GM20000 (cell line): Measurements from ENCODE around the gene RAET1L.

Experiments
- DNase-seq: peaks from one replicate; pipeline ENCODE4 v3.0.0; 2012; ENCODE audit warnings: low spot score
- TF ChIP-seq, protein P1 (sequence below): IDR thresholded peaks from 2 replicates; pipeline ENCODE4 v1.5.1; 2012; ENCODE audit warnings: mild to moderate bottlenecking, control low read depth; ENCODE audit errors: extremely low read depth, missing control alignments

RAET1L gene

GRCh38 chr6:150043501-150044412 lies 18.4 kb upstream of the RAET1L start:
- TF ChIP-seq, protein P1, sequence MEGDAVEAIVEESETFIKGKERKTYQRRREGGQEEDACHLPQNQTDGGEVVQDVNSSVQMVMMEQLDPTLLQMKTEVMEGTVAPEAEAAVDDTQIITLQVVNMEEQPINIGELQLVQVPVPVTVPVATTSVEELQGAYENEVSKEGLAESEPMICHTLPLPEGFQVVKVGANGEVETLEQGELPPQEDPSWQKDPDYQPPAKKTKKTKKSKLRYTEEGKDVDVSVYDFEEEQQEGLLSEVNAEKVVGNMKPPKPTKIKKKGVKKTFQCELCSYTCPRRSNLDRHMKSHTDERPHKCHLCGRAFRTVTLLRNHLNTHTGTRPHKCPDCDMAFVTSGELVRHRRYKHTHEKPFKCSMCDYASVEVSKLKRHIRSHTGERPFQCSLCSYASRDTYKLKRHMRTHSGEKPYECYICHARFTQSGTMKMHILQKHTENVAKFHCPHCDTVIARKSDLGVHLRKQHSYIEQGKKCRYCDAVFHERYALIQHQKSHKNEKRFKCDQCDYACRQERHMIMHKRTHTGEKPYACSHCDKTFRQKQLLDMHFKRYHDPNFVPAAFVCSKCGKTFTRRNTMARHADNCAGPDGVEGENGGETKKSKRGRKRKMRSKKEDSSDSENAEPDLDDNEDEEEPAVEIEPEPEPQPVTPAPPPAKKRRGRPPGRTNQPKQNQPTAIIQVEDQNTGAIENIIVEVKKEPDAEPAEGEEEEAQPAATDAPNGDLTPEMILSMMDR = no peak
- no peak for DNase-seq

- no peak for DNase-seq
- TF ChIP-seq, protein P1 = no peak
These were observed 17.8 kb upstream of the RAET1L start for GRCh38 chr6:150043096-150043495.

DNA sequence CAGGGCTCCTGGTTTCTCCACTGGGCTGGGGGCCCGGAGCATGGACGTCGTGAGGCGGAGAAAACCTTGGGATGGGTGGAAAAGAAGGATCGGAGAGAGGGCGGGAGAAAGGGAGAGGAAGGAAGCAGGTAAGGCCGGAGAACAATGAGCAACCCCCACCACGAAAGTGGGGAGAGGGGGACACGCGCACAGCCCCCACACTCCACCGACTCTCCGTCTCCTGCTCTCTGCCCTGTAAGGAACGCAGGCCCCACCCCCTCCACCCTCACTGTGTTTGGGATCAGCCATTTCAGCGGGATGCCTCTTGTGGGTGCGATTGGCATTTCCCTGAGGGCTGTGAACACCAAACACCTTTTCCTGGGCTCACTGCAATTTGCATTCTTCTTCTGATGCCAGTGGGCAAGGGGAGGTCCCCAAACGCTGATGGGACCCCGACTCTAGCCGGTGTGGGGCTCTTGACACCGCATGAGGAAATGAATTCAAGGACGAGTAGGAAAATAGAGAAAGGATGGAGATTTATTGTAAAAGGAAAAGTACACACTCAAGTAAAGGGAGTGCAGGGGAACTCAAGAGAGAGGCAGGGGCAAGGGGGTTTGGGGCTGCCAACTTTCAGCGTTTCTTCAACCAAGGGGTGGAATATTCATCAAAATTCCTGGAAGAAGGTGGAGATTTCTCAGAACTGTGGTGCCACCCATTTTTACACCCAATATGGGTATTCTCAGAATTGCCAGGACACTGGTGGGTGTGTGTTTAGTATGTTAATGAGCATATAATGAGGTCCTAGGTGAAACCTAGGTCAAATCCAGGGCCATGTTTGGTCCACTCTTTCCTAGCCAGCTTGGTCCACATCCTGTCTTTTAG lies 13.1 kb upstream of the RAET1L start:
- TF ChIP-seq, protein P1 = no peak
- DNase-seq = no peak

DNA sequence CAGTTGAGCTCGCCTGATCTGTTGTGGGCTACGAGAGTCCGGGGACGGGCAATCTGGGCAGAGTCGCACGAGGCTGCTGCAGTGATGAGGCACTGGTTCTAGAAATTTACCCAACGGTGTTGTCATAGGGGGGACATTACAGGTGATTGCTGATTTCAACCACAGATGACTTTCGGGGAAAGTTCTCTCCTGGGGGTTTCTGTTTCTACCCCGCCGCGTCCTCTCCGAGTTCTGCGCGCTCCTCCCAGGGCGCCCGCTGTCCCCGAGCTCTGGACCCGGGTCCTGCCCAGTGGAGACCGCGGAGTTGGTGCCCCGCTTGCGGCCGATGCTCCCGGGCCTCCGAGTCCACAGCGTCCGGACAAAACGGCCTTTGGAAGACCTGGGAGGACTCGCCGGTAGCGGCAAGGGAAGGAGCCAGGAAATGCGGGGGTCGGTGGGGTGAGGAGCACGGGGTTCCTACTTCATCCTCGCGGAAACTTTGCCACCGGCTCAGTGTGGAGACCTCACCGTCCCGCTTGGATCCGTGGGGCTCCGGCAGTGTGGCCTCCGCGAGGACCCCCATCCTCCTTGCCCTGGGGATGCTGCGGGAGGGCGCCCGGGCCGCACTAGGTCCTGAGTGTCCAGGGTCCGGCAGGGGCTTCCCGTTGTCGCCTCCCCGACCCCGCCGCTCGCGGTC lies 12.3 kb upstream of the RAET1L start:
- DNase-seq = no peak
- TF ChIP-seq, protein P1 = no peak

DNA sequence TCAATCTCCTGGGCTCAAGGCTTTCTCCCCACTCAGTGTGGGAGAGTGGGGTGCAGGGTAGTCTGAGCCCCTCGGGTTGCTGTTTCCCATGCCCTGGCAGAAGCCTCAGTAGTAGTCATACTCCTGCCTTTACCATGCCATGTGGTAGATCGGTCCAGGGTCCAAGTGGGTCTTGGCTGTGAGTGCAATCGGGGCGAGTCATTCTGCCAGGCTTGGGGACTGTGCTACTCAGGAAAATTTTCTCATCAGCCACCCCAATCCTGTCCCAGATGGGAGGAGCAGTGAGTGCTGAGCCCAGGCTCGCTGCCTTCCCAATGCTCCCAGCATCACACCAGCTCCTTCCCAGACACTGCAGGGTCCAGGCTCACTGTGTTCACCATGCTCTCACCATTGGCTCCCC lies 10.7 kb upstream of the RAET1L start:
- TF ChIP-seq, protein P1 = no peak
- DNase-seq = no peak

GRCh38 chr6:150033207-150033771 lies 8.0 kb upstream of the RAET1L start:
- no peak for DNase-seq
- TF ChIP-seq, protein P1 = no peak
